ENCODE measurements around the gene CAMP. TPM values are rescaled to one million over a fixed set of nuclear protein-coding genes. Genes with fewer than 3 reads are reported as not detected.

The CAMP gene
- polyA plus RNA-seq, 3 donors = 2.1 to 5.1 (median 3.4) TPM

DNA sequence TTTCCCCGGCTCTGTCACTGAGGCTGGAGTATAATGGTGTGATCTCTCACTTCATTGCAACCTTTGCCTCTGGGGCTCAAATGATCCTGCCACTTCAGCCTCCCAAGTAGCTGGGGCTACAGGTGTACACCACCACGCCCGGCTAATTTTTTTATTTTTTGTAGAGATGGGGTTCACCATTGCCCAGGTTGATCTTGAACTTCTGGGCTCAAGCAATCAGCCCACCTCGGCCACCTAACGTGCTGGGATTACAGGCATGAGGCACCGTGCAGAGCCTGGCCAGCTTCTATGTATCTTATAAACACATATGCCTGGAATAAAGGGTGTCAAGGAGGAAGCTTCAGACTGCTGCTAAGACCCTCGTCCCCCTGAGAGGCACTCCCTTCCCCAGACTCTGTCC, 21.8 kb downstream of the CAMP start:
- H3K4me2 ChIP-seq (replicated peaks; ENCODE audit: extremely low read depth, low read length, poor library complexity, severe bottlenecking) = no peak overlapping the region
- Mint-ChIP-seq H3K4me1 (peaks cover 39% of the 10 kb centered on the region), H3K4me3 (no peak overlapping the region), H3K27ac (peak overlapping the region in 2 of 7 donors; percentile 7 to 37), H3K36me3 (peaks cover 6 to 21% of the 10 kb centered on the region in 2 donors), H3K27me3 (ENCODE audit: low read depth in 3 of 3) (no peaks in the 10 kb centered on the region), H3K9me3 (no peaks in the 10 kb centered on the region)
- intact Hi-C loops (cut with micrococcal nuclease) = no loop called here
- TF ChIP-seq CTCF (IDR thresholded peaks at IDR 0.05) = no peak
- H3K4me3 ChIP-seq (replicated peaks in 1 of 3; ENCODE audit: low read depth in 2 of 3, low read length in 3 of 3) = no peak overlapping the region
- no peak overlapping the region for H3K9ac ChIP-seq (ENCODE audit: insufficient read depth, low read length, poor library complexity, severe bottlenecking)
- H4K20me1 ChIP-seq (ENCODE audit: insufficient read depth, low read length) = no peaks in the 10 kb centered on the region
- H2AFZ ChIP-seq (ENCODE audit: insufficient read depth, low read depth, low read length, poor library complexity, severe bottlenecking) = no peak overlapping the region
- H3K9me3 ChIP-seq (replicated peaks in 1 of 2; ENCODE audit: control insufficient read depth in 1 of 2, insufficient read depth in 1 of 2, low read length in 2 of 2) = no peaks in the 10 kb centered on the region
- WGBS (ENCODE audit: insufficient coverage) = 100% methylated on average over 2 of the region's 7 CpGs
- no peak overlapping the region for H3K27ac ChIP-seq (ENCODE audit: low read depth in 1 of 2, low read length in 2 of 2)
- peaks cover 61% of the 10 kb centered on the region for H3K79me2 ChIP-seq (ENCODE audit: insufficient read depth, low read length)
- DNase-seq = no peak
- H3K4me1 ChIP-seq (ENCODE audit: control insufficient read depth in 1 of 2, insufficient read depth in 2 of 2, low read length in 2 of 2) = peaks cover 50 to 52% of the 10 kb centered on the region in 2 donors
- H3K27me3 ChIP-seq (ENCODE audit: control insufficient read depth in 2 of 2, insufficient read depth in 2 of 2, low read length in 2 of 2) = no peaks in the 10 kb centered on the region
- H3K36me3 ChIP-seq (replicated peaks in 1 of 2; ENCODE audit: control insufficient read depth in 1 of 2, insufficient read depth in 2 of 2, low read length in 2 of 2) = peaks cover 7 to 18% of the 10 kb centered on the region in 2 donors

DNA sequence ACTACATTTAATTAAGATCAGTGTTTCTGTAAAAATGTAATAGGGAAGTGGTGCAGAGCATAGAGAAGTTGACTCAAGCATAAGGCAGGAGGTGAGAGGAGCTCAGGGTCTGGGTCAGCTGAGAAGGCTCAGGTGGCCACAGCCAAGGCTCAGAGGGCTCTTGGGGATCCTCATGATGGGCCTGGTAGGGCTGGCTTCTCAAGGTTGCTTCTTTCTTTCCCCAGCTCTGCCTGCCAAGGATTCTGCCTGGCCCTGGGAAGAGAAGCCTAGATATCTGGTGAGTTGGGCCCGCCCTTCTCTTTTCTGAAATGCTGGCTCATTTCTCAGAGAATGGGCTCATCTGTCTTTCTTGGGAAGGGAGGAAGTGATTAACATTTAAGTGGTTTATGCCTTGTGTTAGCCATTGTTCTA, 24.1 kb downstream of the CAMP start:
- TF ChIP-seq CTCF (IDR thresholded peaks at IDR 0.05) = no peak
- Histone ChIP-seq H3K79me2 (ENCODE audit: insufficient read depth, low read length) (peaks cover 57% of the 10 kb centered on the region), H3K4me2 (replicated peaks; ENCODE audit: extremely low read depth, low read length, poor library complexity, severe bottlenecking) (peak overlapping the region; percentile 54), H3K9me3 (replicated peaks in 1 of 2; ENCODE audit: control insufficient read depth in 1 of 2, insufficient read depth in 1 of 2, low read length in 2 of 2) (no peaks in the 10 kb centered on the region), H3K27ac (ENCODE audit: low read depth in 1 of 2, low read length in 2 of 2) (peak overlapping the region; percentile 52 to 83), H2AFZ (ENCODE audit: insufficient read depth, low read depth, low read length, poor library complexity, severe bottlenecking) (peak overlapping the region; percentile 71), H3K9ac (ENCODE audit: insufficient read depth, low read length, poor library complexity, severe bottlenecking) (peak overlapping the region; percentile 49), H3K4me3 (replicated peaks in 1 of 3; ENCODE audit: low read depth in 2 of 3, low read length in 3 of 3) (peak overlapping the region in 1 of 3 experiments; percentile 44), H3K36me3 (replicated peaks in 1 of 2; ENCODE audit: control insufficient read depth in 1 of 2, insufficient read depth in 2 of 2, low read length in 2 of 2) (peaks cover 14 to 33% of the 10 kb centered on the region in 2 donors), H3K4me1 (ENCODE audit: control insufficient read depth in 1 of 2, insufficient read depth in 2 of 2, low read length in 2 of 2) (peaks cover 30 to 35% of the 10 kb centered on the region in 2 donors), H3K27me3 (ENCODE audit: control insufficient read depth in 2 of 2, insufficient read depth in 2 of 2, low read length in 2 of 2) (no peaks in the 10 kb centered on the region), H4K20me1 (ENCODE audit: insufficient read depth, low read length) (no peaks in the 10 kb centered on the region)
- H3K4me3 Mint-ChIP-seq = peak overlapping the region in 1 of 2 donors; percentile 15
- peak overlapping the region; percentile 61 to 86 (median 85) for H3K27ac Mint-ChIP-seq
- intact Hi-C loops (cut with micrococcal nuclease) = no loop called here
- H3K4me1 Mint-ChIP-seq = peaks cover 27% of the 10 kb centered on the region
- no peaks in the 10 kb centered on the region for H3K27me3 Mint-ChIP-seq (ENCODE audit: low read depth in 3 of 3)
- WGBS (ENCODE audit: insufficient coverage) = no CpG with 5 or more reads among the region's 1 CpG
- H3K9me3 Mint-ChIP-seq = no peaks in the 10 kb centered on the region
- DNase-seq = peak; percentile 38 to 52 (median 40)
- H3K36me3 Mint-ChIP-seq = peaks cover 21 to 41% of the 10 kb centered on the region in 2 donors

Data from CD14-positive monocyte (primary cell).